IMR-90 (cell line): ENCODE results near the gene MRPL1.

Experiments used
- BHLHE40 ChIP-seq: fragments of 150-350 bp; IDR thresholded peaks from 2 replicates; pipeline ENCODE4 v1.6.1; 2016; ENCODE audit warnings: mild to moderate bottlenecking, low read depth, low read length
- CEBPB ChIP-seq: IDR thresholded peaks from 2 replicates; pipeline ENCODE4 v1.6.1; 2012; ENCODE audit warnings: low read depth, low read length, improper control_type of control experiment
- POLR2A ChIP-seq: IDR thresholded peaks from 2 replicates; pipeline ENCODE4 v1.6.1; 2012; ENCODE audit warnings: mild to moderate bottlenecking, low read depth, low read length
- RAD21 ChIP-seq: IDR thresholded peaks from 2 replicates; pipeline ENCODE4 v1.6.1; 2012; ENCODE audit warnings: low read length, improper control_type of control experiment
- SMC3 ChIP-seq: fragments of 150-350 bp; IDR thresholded peaks from 2 replicates; pipeline ENCODE4 v1.6.1; 2016; ENCODE audit warnings: low read depth, mild to moderate bottlenecking, antibody characterized with exemption, low read length, moderate library complexity
- TF ChIP-seq, protein P1 (sequence below): conservative IDR thresholded peaks from 2 replicates; pipeline ENCODE4 v1.5.1; 2012; ENCODE audit warnings: mild to moderate bottlenecking, low read depth, low read length, improper control_type of control experiment
- TF ChIP-seq, protein P2 (sequence below): fragments of 150-350 bp; IDR thresholded peaks from 2 replicates; pipeline ENCODE4 v1.6.1; 2017; ENCODE audit warnings: mild to moderate bottlenecking, antibody characterized with exemption, low read length, low read depth

DNA sequence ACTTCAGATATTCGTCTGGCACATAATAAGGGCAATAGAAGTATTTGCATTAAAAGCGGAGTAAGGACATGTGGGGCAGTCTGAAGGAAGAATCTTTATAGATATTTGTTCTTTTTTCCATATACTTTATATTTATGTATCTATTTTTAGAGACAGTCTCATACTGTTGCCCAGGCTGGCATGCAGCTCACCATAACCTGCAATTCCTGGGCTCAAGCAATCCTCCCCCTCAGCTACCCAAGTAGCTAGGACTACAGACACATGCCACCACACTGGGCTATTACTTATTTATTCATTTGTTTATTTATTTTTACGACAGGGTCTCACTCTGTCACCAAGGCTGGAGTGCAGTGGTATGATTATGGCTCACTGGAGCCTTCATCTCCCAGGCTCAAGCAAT lies 16.7 kb upstream of the MRPL1 start:
- TF ChIP-seq, protein P1, sequence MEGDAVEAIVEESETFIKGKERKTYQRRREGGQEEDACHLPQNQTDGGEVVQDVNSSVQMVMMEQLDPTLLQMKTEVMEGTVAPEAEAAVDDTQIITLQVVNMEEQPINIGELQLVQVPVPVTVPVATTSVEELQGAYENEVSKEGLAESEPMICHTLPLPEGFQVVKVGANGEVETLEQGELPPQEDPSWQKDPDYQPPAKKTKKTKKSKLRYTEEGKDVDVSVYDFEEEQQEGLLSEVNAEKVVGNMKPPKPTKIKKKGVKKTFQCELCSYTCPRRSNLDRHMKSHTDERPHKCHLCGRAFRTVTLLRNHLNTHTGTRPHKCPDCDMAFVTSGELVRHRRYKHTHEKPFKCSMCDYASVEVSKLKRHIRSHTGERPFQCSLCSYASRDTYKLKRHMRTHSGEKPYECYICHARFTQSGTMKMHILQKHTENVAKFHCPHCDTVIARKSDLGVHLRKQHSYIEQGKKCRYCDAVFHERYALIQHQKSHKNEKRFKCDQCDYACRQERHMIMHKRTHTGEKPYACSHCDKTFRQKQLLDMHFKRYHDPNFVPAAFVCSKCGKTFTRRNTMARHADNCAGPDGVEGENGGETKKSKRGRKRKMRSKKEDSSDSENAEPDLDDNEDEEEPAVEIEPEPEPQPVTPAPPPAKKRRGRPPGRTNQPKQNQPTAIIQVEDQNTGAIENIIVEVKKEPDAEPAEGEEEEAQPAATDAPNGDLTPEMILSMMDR: no peak
- TF ChIP-seq POLR2A: no peak
- TF ChIP-seq, protein P2, sequence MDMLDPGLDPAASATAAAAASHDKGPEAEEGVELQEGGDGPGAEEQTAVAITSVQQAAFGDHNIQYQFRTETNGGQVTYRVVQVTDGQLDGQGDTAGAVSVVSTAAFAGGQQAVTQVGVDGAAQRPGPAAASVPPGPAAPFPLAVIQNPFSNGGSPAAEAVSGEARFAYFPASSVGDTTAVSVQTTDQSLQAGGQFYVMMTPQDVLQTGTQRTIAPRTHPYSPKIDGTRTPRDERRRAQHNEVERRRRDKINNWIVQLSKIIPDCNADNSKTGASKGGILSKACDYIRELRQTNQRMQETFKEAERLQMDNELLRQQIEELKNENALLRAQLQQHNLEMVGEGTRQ: no peak
- TF ChIP-seq BHLHE40: no peak
- no peak for TF ChIP-seq RAD21
- TF ChIP-seq CEBPB: no peak
- no peak for TF ChIP-seq SMC3
